CD4-positive, alpha-beta T cell treated with Interleukin-1 beta for 1 hour (primary cell): ENCODE results near the gene VMO1.

Experiments
- DNase-seq, 2 donors: peaks; one replicate each; pipeline ENCODE4 v3.0.0-alpha.2; 2020 to 2022

The VMO1 gene

GRCh38 chr17:4796552-4796920, 10.4 kb upstream of the VMO1 start:
- no peak for DNase-seq

- DNase-seq = no peak
Observed at GRCh38 chr17:4795168-4795567, 9.0 kb upstream of the VMO1 start.

GRCh38 chr17:4790705-4791088, 4.5 kb upstream of the VMO1 start:
- DNase-seq = no peak

GRCh38 chr17:4789951-4790704, 4.0 kb upstream of the VMO1 start:
- peak; percentile 83 to 84 for DNase-seq

- DNase-seq = no peak
Observed at GRCh38 chr17:4789701-4789950, 3.5 kb upstream of the VMO1 start.

GRCh38 chr17:4788807-4789700, 2.9 kb upstream of the VMO1 start, which contains the start of gene GLTPD2:
GLTPD2 (plus strand) TSS chr17:4788964; CDS start chr17:4789012, 48 bp downstream.
- no peak for DNase-seq

GRCh38 chr17:4788159-4788806, 2.1 kb upstream of the VMO1 start:
- no peak for DNase-seq

- DNase-seq = no peak
Observed at GRCh38 chr17:4786516-4786915, 352 bp upstream of the VMO1 start.

GRCh38 chr17:4785311-4786105, 656 bp downstream of the VMO1 start:
- no peak for DNase-seq

GRCh38 chr17:4782652-4783051, 3.5 kb downstream of the VMO1 start:
- DNase-seq = peak in 1 of 2 donors; percentile 39

GRCh38 chr17:4780325-4780955, 5.7 kb downstream of the VMO1 start:
- DNase-seq = no peak

- DNase-seq = no peak
Observed at GRCh38 chr17:4777969-4778760, 8.0 kb downstream of the VMO1 start.

GRCh38 chr17:4772235-4772613, 13.9 kb downstream of the VMO1 start:
- no peak for DNase-seq

- DNase-seq = no peak
Observed at GRCh38 chr17:4771519-4772234, 14.5 kb downstream of the VMO1 start, which contains the start of gene TM4SF5. TM4SF5 (plus strand) TSS chr17:4771886; CDS start chr17:4771923, 37 bp downstream.

GRCh38 chr17:4769628-4770027, 16.5 kb downstream of the VMO1 start:
- no peak for DNase-seq

GRCh38 chr17:4768298-4768697, 17.9 kb downstream of the VMO1 start:
- peak in 1 of 2 donors; percentile 39 for DNase-seq

GRCh38 chr17:4766723-4767122, 19.4 kb downstream of the VMO1 start:
- DNase-seq = no peak

GRCh38 chr17:4766201-4766600, 20.0 kb downstream of the VMO1 start:
- peak in 1 of 2 donors; percentile 69 for DNase-seq

GRCh38 chr17:4764595-4764994, 21.6 kb downstream of the VMO1 start:
- no peak for DNase-seq

- DNase-seq = peak in 1 of 2 donors; percentile 36
Observed at GRCh38 chr17:4759776-4760236, 26.4 kb downstream of the VMO1 start.

- no peak for DNase-seq
Observed at GRCh38 chr17:4753392-4753791, 32.8 kb downstream of the VMO1 start.
